ENCODE results near the gene JPT2.
"Not testable (repeated sequence)": the region's sequence is repeated elsewhere in the genome, so short reads cannot be mapped to it uniquely, and the experiment has no call there.

The JPT2 gene

GRCh38 chr16:1705688-1706385 lies 27.8 kb downstream of the JPT2 start, which contains the start of gene MAPK8IP3:
Gene MAPK8IP3 (plus strand): TSS chr16:1706195. CDS start chr16:1706340, 145 bp downstream.
- in situ Hi-C loops (cut with MboI; ENCODE audit: low sequenced_read_pairs), result no loop called here

- in situ Hi-C loops (cut with MboI; ENCODE audit: low sequenced_read_pairs), result no loop called here
Measured at GRCh38 chr16:1706386-1707192, 28.5 kb downstream of the JPT2 start.

- in situ Hi-C loops (cut with MboI; ENCODE audit: low sequenced_read_pairs), result no loop called here
Measured at GRCh38 chr16:1707193-1707790, 29.2 kb downstream of the JPT2 start.

GRCh38 chr16:1708083-1708767 lies 30.1 kb downstream of the JPT2 start:
- in situ Hi-C loops (cut with MboI; ENCODE audit: low sequenced_read_pairs), result no loop called here

GRCh38 chr16:1708768-1709180 lies 30.7 kb downstream of the JPT2 start:
- in situ Hi-C loops (cut with MboI; ENCODE audit: low sequenced_read_pairs), result no loop called here

- in situ Hi-C loops (cut with MboI; ENCODE audit: low sequenced_read_pairs), result no loop called here
Measured at GRCh38 chr16:1709356-1709755, 31.3 kb downstream of the JPT2 start.

DNA sequence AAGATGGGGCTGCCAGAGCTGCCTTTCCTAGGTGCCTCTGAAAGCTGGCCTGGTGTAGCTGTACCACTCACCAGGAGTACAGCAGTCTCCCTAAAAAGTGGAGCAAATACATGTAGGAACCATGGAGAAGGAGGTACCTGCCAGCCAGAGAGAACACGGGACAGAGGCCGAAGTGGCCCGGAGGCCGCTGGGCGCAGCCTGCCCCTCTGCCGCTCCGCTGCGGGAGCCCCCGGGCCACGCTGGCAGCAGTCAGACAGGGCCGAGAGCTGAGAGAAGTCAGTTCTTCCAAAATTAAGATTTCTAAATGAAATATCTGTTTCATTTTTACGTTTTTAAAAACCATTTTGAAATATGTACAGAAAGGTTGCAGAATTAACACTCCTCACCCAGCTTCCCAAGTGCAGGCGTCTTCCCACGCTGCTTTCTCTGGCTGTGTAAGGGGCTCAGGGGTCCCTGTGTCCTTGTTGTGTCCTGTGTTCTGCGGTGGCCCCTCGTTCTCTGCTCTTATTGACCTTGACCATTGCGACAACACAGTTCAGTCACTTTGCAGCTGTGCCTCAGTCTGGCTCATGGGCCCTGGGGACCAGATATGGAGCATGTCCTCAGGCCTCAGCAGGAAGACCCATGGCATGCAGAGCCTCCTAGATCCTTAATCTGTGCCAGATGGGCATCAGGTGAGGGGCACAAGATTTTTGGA lies 32.9 kb downstream of the JPT2 start:
- in situ Hi-C loops (cut with MboI; ENCODE audit: low sequenced_read_pairs), result no loop called here

GRCh38 chr16:1712791-1713261 lies 34.7 kb downstream of the JPT2 start:
- in situ Hi-C loops (cut with MboI; ENCODE audit: low sequenced_read_pairs), result no loop called here

DNA sequence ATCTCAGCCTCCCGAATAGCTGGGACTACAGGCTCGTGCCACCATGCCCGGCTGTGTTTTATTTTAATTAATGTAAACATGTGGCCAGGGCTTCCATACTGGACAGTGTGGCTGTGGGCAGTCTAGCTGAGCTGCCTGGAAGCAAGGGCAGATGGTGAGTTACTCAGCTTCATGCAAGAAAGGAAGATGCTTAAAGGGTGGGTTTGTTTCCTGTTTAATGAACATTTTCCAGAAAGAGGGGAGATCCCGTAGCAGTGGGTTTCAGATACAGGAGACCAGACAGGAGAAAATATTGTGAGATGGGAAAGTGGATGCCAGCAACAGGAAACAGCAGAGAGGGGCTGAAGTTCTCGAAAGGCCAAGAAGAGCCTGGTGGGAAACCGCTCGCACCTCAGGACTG lies 35.3 kb downstream of the JPT2 start:
- in situ Hi-C loops (cut with MboI; ENCODE audit: low sequenced_read_pairs), result no loop called here

DNA sequence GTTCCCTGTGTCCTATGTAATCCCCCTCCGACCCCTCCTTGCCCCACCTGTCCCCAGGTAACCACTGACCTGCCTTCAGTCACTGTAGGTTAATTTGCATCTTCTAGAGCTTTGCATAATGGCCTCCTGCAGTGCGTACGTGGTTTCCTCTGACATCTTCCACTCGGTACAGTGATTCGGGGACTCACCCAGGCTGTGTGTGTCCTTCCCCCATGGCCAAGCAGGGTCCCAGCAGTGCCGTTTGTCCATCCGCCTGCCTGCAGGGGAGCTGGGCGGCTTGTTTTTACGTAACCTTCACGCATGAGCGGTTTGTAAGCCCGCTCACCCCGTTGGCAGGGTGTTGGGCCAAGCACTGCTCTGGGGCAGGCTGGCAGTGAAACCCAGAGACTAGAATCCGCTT lies 35.9 kb downstream of the JPT2 start:
- in situ Hi-C loops (cut with MboI; ENCODE audit: low sequenced_read_pairs), result no loop called here

DNA sequence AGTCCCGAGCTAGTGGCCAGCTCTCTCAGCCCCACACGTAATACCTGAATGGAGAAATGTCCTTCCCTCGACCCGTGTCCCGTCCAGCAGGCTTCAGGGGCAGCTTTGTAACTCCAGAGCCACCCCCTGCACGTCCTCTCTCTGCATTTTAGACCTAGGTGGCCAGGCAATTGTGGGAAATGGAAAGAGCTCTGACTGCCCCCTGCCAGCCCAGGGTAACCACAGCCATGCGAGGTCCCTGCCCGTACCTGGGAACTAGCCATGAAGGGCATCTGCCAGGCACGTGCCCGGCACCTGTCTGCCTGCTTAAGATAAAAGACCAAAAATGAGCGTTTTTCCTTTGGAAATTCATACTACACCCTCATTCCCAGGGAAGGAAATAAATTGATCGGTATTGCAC lies 37.1 kb downstream of the JPT2 start:
- in situ Hi-C loops (cut with MboI; ENCODE audit: low sequenced_read_pairs), result no loop called here

DNA sequence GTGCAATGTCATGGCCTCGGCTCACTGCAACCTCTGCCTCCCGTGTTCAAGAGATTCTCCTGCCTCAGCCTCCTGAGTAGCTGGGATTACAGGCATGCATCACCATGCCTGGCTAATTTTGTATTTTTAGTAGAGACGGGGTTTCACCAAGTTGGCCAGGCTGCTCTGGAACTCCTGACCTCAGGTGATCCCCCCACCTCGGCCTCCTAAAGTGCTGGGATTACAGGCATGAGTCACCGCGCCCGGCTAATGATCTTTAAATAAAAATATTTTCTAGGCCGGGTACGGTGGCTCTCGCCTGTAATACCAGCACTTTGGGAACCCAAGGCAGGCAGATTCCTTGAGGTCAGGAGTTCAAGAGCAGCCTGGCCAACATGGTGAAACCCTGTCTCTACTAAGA lies 40.2 kb downstream of the JPT2 start:
- in situ Hi-C loops (cut with MboI; ENCODE audit: low sequenced_read_pairs), result not testable (repeated sequence)

DNA sequence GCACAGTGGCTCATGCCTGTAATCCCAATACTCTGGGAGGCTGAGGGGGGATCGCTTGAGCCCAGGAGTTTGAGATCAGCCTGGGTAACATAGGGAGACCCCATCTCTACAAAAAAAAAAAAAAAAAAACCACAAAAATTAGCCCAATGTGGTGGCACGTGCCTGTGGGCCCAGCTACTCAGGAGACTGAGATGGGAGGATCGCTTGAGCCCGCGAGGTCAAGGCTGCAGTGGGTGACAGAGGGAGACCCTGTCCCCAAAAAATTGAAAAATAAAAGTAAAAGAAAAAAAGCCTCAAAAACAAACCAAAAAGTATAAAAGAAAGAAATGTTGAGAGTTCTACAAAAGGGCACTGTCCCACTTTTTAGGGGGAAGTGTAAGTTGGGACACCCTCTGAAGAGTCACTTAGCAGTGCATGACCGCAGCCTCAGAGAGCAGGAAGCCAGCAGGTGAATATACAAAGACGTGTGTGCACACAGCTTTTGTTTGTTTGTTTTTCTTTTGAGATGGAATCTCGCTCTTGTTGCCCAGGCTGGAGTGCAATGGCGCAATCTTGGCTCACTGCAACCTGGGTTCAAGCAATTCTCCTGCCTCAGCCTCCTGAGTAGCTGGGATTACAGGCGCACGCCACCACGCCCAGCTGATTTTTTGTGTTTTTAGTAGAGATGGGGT lies 41.6 kb downstream of the JPT2 start:
- in situ Hi-C loops (cut with MboI; ENCODE audit: low sequenced_read_pairs), result not testable (repeated sequence)

GRCh38 chr16:1721372-1721771 lies 43.3 kb downstream of the JPT2 start:
- in situ Hi-C loops (cut with MboI; ENCODE audit: low sequenced_read_pairs), result no loop called here

GRCh38 chr16:1723450-1724147 lies 45.5 kb downstream of the JPT2 start:
- in situ Hi-C loops (cut with MboI; ENCODE audit: low sequenced_read_pairs), result no loop called here

DNA sequence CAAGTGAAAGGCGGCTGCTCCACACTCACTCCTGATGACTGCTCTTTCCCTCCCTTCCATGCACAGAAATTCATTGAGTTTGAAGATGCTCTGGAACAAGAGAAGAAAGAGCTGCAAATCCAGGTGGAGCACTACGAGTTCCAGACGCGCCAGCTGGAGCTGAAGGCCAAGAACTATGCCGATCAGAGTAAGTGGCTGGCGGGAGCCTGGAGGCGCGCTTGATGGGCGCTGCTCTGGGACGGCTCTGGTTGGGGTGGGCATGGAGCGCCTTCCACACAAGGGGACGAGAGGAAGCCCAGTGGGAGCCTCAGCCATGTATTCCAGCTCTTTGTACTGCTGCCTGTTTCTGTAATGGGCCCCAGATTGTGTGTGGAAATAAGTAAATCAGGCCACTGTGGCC lies 46.4 kb downstream of the JPT2 start:
- in situ Hi-C loops (cut with MboI; ENCODE audit: low sequenced_read_pairs), result no loop called here

- in situ Hi-C loops (cut with MboI; ENCODE audit: low sequenced_read_pairs), result no loop called here
Measured at GRCh38 chr16:1726661-1727502, 48.8 kb downstream of the JPT2 start.
